Epithelial cell of umbilical artery (primary cell): ENCODE measurements around the gene GIGYF1. TPM values are rescaled to one million over a fixed set of nuclear protein-coding genes. Genes with fewer than 3 reads are reported as not detected.

Experiments
- total RNA-seq: library from RNA; depleted of rRNA; stranded (reverse); fragments of >200 nt; gene quantifications from 2 replicates; pipeline ENCODE4 v1.2.3, GENCODE V29; 2014

The GIGYF1 gene, protein sequence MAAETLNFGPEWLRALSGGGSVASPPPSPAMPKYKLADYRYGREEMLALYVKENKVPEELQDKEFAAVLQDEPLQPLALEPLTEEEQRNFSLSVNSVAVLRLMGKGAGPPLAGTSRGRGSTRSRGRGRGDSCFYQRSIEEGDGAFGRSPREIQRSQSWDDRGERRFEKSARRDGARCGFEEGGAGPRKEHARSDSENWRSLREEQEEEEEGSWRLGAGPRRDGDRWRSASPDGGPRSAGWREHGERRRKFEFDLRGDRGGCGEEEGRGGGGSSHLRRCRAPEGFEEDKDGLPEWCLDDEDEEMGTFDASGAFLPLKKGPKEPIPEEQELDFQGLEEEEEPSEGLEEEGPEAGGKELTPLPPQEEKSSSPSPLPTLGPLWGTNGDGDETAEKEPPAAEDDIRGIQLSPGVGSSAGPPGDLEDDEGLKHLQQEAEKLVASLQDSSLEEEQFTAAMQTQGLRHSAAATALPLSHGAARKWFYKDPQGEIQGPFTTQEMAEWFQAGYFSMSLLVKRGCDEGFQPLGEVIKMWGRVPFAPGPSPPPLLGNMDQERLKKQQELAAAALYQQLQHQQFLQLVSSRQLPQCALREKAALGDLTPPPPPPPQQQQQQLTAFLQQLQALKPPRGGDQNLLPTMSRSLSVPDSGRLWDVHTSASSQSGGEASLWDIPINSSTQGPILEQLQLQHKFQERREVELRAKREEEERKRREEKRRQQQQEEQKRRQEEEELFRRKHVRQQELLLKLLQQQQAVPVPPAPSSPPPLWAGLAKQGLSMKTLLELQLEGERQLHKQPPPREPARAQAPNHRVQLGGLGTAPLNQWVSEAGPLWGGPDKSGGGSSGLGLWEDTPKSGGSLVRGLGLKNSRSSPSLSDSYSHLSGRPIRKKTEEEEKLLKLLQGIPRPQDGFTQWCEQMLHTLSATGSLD (N-terminal part only)
- 9.1 and 13.8 TPM in 2 replicates for total RNA-seq

DNA sequence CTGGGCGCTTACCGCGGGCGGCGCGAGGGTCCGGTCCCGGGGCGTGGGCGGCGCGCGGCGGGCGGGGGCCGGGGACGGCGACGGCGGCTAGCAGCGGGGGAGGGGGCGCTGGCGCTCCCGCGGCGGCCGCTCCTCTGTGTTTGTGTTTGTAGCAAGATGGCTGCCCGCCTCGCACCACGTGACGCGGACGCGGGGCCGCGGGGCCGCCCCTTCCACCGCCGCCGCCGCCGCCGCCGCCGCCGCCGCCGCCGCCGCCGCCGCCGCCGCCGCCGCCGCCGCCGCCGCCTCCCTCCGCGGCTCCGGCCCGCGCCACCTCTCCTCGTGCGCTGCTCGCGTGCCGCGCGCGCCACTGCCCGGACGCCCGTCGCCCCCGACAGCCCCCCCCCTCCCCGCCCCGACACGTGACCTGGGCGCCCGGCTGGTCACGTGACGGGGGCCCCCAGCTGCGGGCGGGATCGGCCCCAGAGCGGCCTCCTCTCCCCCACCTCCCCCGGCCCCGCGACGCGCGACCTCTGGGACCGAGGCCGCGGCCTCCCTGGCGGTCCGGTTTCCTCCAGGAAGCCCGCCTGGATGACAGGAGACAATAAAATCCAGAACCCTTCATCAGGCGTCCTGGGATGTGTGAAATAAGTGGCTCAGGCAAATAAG lies at the start of gene GIGYF1:
Gene GIGYF1, minus strand, starts transcription at position 153 of the 648 bp plus-strand sequence. CDS start 6,012 bp downstream, outside the sequence.

DNA sequence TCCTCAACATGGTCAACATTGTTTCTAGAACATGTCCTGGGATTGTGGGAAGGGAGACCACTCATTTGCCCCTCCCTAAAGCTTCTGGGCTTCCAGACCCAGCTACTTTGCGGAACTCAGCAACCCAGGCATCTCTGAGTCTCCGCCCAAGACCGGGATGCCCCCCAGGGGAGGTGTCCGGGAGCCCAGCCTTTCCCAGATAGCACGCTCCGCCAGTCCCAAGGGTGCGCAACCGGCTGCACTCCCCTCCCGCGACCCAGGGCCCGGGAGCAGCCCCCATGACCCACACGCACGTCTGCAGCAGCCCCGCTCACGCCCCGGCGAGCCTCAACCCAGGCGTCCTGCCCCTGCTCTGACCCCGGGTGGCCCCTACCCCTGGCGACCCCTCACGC lies 26.2 kb upstream of the GIGYF1 start, which contains the start of gene EPO:
Gene EPO, plus strand, starts transcription at position 190 of the 392 bp plus-strand sequence. CDS start 513 bp downstream, outside the sequence.

DNA sequence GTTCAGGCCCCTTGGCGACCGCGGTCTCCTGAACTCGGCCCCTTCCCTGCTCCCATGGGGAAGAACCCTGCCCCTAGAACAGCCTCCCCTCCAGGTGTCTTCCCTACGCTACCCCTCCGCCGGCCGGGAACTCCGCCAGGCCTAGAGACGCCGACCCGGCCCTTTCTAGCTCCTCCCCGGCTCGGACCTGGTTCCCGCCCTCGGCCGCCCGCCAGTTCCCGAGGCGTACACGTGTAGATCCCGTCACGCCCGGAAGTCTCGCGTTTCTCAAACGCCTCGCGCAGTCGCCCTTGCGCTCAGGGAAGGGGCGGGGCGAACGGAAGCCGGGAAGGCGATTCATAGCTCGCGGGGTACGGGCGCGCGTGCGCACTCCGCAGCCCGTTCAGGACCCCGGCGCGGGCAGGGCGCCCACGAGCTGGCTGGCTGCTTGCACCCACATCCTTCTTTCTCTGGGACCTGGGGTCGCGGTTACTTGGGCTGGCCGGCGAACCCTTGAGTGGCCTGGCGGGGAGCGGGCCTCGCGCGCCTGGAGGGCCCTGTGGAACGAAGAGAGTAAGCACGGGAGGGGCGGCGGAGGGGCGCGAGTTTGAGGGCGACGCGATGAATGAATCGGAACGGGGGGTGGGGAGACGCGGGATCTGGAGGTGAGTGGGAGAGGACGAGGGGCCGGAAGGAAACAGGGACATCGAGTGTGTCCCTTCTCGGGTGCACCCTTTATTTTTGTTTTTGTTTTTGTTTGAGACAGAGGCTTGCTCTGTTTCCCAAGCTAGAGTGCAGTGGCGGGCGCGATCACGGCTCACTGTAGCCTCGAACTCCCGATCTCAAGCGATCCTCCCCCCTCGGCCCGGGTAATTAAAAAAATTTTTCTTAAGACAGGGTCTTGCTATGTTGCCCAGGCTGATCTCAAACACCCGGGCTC lies 12.0 kb upstream of the GIGYF1 start, which contains the start of gene POP7:
Gene POP7, plus strand, starts transcription at position 369 of the 919 bp plus-strand sequence. CDS start 710 bp downstream, outside the sequence.

DNA sequence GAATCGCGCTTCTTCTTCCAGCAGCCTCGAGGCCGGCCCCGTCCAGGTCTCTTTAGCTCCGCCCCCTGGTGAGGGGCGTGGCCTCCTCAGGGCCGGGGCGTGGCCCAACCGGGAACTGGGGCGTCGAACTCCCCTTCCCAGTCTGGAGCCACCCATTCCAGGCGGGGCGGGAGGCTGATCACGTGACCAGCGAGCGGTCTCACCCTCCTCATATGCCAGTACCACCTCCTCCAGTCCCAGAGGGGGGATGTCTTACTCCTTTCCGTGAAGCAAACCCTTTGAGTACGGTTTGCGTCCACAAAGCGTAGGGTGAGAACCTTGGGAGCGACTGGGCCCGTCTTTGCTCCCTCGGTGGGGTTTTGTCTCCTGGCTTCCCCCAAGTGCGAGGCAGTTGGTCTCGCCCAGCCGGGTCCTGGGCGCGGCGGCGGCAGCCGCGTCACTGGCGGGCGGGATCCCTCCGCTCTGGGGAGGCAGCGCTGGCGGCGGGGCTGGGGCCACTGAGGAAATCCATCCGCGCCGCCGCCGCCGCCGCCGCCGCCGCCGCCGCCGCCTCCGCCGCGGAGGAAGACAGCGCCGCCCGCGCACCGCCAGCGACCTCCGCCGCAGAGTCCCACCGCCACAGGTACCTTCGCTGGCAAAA lies 20.6 kb downstream of the GIGYF1 start, which contains the start of gene GNB2:
Gene GNB2, plus strand, starts transcription at position 439 of the 640 bp plus-strand sequence. CDS start 2,526 bp downstream, outside the sequence.

DNA sequence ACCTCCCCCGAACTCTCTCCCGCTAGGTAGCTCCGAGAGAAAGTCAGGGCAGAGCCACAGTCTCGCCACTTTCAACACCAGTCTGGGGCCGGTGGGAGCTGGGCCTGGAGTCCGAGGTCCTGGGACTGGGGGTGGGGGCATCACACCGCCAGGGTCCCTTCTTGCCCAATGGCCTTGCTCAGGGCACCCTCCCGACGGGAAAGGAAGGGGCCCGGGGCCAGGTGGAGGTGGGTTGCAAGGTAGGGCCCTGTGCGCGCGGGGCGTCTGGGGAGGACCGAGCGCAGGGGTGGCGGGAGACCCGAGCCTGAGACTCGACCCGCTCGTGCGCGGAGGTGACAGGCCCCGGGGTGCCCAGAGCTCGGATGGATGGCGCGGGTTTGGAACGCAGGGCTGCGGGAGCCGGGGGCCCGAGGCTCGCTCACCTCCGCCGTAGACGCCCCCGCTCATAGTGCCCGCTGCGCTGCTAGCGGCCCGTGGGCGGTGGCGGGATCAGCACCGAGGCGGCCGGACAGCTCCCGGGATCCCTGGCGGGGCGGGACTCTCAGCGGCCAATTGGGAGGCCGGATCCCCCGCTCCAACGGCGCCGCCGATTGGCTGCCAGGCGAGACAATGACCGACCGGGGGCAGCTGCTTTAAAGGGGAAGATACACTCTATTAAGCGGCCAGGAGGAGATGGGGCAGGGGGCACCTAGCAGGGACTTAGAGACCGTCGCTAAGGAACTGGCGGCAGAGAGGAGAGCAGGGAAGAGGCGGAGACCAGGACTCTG lies 38.0 kb downstream of the GIGYF1 start, which contains the start of gene ACTL6B:
Gene ACTL6B, minus strand, starts transcription at position 541 of the 767 bp plus-strand sequence. Its CDS starts 94 bp downstream, at position 447.

DNA sequence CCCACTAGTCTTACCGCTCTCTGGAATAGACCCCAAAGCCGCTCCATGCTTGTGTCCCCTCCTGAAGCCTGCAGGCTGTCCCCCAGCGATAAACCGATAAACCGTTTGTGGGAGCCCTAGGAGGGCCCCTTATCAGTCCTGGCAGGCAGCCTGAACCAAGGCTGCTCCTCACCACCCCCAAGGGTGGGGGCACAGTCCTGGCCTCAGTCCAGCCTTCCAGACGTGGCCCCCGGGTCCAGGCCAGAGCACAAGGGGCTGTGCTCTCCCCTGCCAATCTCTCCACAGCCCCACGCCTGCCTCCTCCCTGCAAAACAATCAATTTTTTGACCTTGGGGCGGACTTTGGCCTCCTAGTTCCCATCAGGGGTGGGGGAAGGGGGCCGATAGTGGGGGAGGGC lies 52.6 kb downstream of the GIGYF1 start, which contains the start of gene TFR2:
Gene TFR2, minus strand, starts transcription at position 90 of the 397 bp plus-strand sequence. Its CDS starts 43 bp downstream, at position 47.

Other genes starting within 250 kb of the GIGYF1 start
- gene SPACDR, start 230.0 kb downstream of the GIGYF1 start, total RNA-seq, result 0.30 and 0.32 TPM in 2 replicates
- gene TSC22D4, start 215.0 kb downstream of the GIGYF1 start, total RNA-seq, result 17.3 and 17.5 TPM in 2 replicates
- gene NYAP1, start 210.3 kb downstream of the GIGYF1 start, total RNA-seq, result 0.65 and 2.6 TPM in 2 replicates
- gene AGFG2, start 155.0 kb downstream of the GIGYF1 start, total RNA-seq, result 6.2 and 11.7 TPM in 2 replicates
- gene SAP25, start 120.3 kb downstream of the GIGYF1 start, total RNA-seq, result not detected in 2 replicates
- gene LRCH4, start 108.1 kb downstream of the GIGYF1 start, total RNA-seq, result 9.3 and 13.3 TPM in 2 replicates
- under 0.01 and 0.15 TPM in 2 replicates for gene FBXO24, start 107.9 kb downstream of the GIGYF1 start, total RNA-seq
- 0.32 and 0.61 TPM in 2 replicates for gene PCOLCE, start 91.9 kb downstream of the GIGYF1 start, total RNA-seq
- 2.3 and 4.7 TPM in 2 replicates for gene MOSPD3, start 81.7 kb downstream of the GIGYF1 start, total RNA-seq
- 0.46 TPM in 1 of 2 replicates, not detected in the other for gene TFR2, start 52.7 kb downstream of the GIGYF1 start, total RNA-seq
- gene ACTL6B, start 37.8 kb downstream of the GIGYF1 start, total RNA-seq, result not detected in 2 replicates
- gene GNB2, start 20.5 kb downstream of the GIGYF1 start, total RNA-seq, result 72.9 and 88.0 TPM in 2 replicates
- 43.6 and 67.2 TPM in 2 replicates for gene POP7, start 11.9 kb upstream of the GIGYF1 start, total RNA-seq
- gene EPO, start 26.2 kb upstream of the GIGYF1 start, total RNA-seq, result not detected in 2 replicates
- gene ZAN, start 39.3 kb upstream of the GIGYF1 start, total RNA-seq, result not detected in 2 replicates
- 90.3 and 102 TPM in 2 replicates for gene EPHB4, start 133.3 kb upstream of the GIGYF1 start, total RNA-seq
- 17.2 TPM in 2 replicates for gene SLC12A9, start 158.5 kb upstream of the GIGYF1 start, total RNA-seq
- gene TRIP6, start 173.1 kb upstream of the GIGYF1 start, total RNA-seq, result 42.9 and 49.5 TPM in 2 replicates
- gene SRRT, start 180.9 kb upstream of the GIGYF1 start, total RNA-seq, result 43.6 and 43.9 TPM in 2 replicates
- gene UFSP1, start 195.5 kb upstream of the GIGYF1 start, total RNA-seq, result 2.9 and 5.2 TPM in 2 replicates
- under 0.01 and 0.15 TPM in 2 replicates for gene ACHE, start 201.6 kb upstream of the GIGYF1 start, total RNA-seq